ENCODE results near the gene HRCT1.

DNA sequence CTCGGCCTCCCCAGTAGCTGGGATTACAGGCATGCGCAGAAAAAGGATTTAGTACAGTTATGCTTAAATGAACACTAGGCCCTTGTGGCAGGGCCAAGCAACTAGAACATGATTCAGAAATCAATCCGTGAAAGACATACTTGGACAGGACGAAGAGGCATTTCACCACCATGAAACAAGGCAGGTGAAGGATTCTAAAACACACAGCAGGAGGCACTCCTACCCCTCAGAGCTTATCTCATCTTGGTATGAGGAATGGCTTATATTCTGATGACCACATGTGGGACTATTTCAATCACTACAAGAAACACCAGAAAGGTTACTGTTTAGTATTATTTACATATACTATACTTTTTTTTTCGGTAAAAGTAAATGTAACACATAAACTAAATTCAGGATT lies 36.3 kb downstream of the HRCT1 start:
- TF ChIP-seq POLR2A (IDR thresholded peaks at IDR 0.05), result no peak
- TF ChIP-seq POLR2AphosphoS5 (IDR thresholded peaks at IDR 0.05), result no peak
- TF ChIP-seq, protein P1, sequence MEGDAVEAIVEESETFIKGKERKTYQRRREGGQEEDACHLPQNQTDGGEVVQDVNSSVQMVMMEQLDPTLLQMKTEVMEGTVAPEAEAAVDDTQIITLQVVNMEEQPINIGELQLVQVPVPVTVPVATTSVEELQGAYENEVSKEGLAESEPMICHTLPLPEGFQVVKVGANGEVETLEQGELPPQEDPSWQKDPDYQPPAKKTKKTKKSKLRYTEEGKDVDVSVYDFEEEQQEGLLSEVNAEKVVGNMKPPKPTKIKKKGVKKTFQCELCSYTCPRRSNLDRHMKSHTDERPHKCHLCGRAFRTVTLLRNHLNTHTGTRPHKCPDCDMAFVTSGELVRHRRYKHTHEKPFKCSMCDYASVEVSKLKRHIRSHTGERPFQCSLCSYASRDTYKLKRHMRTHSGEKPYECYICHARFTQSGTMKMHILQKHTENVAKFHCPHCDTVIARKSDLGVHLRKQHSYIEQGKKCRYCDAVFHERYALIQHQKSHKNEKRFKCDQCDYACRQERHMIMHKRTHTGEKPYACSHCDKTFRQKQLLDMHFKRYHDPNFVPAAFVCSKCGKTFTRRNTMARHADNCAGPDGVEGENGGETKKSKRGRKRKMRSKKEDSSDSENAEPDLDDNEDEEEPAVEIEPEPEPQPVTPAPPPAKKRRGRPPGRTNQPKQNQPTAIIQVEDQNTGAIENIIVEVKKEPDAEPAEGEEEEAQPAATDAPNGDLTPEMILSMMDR (IDR thresholded peaks at IDR 0.05), result no peak
- TF ChIP-seq EP300 (IDR thresholded peaks at IDR 0.05; ENCODE audit: low read depth), result no peak
